Gastrocnemius medialis (tissue), 4 donors: ENCODE data around the gene SRGAP1. TPM values are rescaled to one million over a fixed set of nuclear protein-coding genes. Genes with fewer than 3 reads are reported as not detected.

Experiments used
- ATAC-seq, 2 donors: fragments of 150-250 bp; one replicate each; pipeline ENCODE4 v1.9.1; 2016
- DNase-seq, 2 donors: peaks; one replicate each; pipeline ENCODE4 v3.0.0-alpha.2; 2019
- H3K27ac ChIP-seq, 4 donors: fragments of 200-600 bp; sonication (generic); 1 replicate in 1 of 4; 2 replicates in 3 of 4; pipeline ENCODE4 v1.5.1; 2016 to 2018; ENCODE audit warnings: mild to moderate bottlenecking in 2 of 4, moderate library complexity in 1 of 4
- H3K27me3 ChIP-seq, 3 donors: fragments of 200-600 bp; sonication (generic) in 2 of 3; 1 replicate in 1 of 3; 2 replicates in 2 of 3; pipeline versions ENCODE4 v1.5.1 to v1.6.0; 2016 to 2019; ENCODE audit warnings: mild to moderate bottlenecking in 1 of 3, moderate library complexity in 1 of 3
- H3K36me3 ChIP-seq, 2 donors: fragments of 200-600 bp; sonication (generic) in 1 of 2; one replicate each; pipeline ENCODE4 v1.5.1; 2017 to 2018
- H3K4me1 ChIP-seq, 2 donors: fragments of 200-600 bp; sonication (generic) in 1 of 2; one replicate each; pipeline ENCODE4 v1.5.1; 2016 to 2017; ENCODE audit warnings: mild to moderate bottlenecking in 2 of 2
- H3K4me3 ChIP-seq, 4 donors: fragments of 200-600 bp; sonication (generic) in 3 of 4; 1 replicate in 1 of 4; 2 replicates in 3 of 4; pipeline ENCODE4 v1.5.1; 2016 to 2019; ENCODE audit warnings: mild to moderate bottlenecking in 2 of 4
- H3K9me3 ChIP-seq, 3 donors: fragments of 200-600 bp; sonication (generic) in 2 of 3; 1 replicate in 1 of 3; 2 replicates in 2 of 3; pipeline ENCODE4 v1.5.1; 2016 to 2019
- CTCF ChIP-seq, 5 experiments: fragments of 450-650 bp in 3 of 5; fragments of 200-600 bp in 2 of 5; sonication (generic) in 2 of 5; IDR thresholded peaks in 4 of 5; conservative IDR thresholded peaks in 1 of 5; 1 replicate in 4 of 5; 2 replicates in 1 of 5; pipeline ENCODE4 v1.5.1; 2016 to 2019; ENCODE audit warnings: antibody characterized with exemption in 5 of 5, mild to moderate bottlenecking in 3 of 5, moderate library complexity in 3 of 5
- POLR2A ChIP-seq, 2 donors: fragments of 450-650 bp; IDR thresholded peaks; one replicate each; pipeline ENCODE4 v1.6.1; 2017; ENCODE audit warnings: antibody characterized with exemption in 2 of 2, mild to moderate bottlenecking in 2 of 2, moderate library complexity in 2 of 2
- in situ Hi-C, 4 donors: fragments of 200-750 bp; cut with MboI; loops; one replicate each; pipeline versions ENCODE4 v1.15.0 to v1.8.0; 2017; ENCODE audit warnings: low sequenced_read_pairs in 4 of 4
- intact Hi-C: fragments of 100-400 bp; cut with DNase I; formaldehyde crosslinking; loops from one replicate; pipeline ENCODE4 v1.15.1; 2023; ENCODE audit warnings: low total_unique reads
- total RNA-seq, 4 donors: library from RNA; depleted of rRNA; stranded (reverse); fragments of >200 nt; gene quantifications; one replicate each; pipeline versions ENCODE4 v1.1.0 to v1.2.3, GENCODE V29; 2016

Gene SRGAP1
- total RNA-seq, 4 donors from 2014 or later: 0.36 to 0.85 (median 0.66) TPM

GRCh38 chr12:63989301-63989845 is 144.9 kb downstream of the SRGAP1 start:
- H3K27ac ChIP-seq: no peak overlapping the region
- H3K4me1 ChIP-seq: no peaks in the 10 kb centered on the region
- intact Hi-C loops: no loop called here
- no peak overlapping the region for H3K4me3 ChIP-seq
- ATAC-seq (no peak), DNase-seq (no peak)
- TF ChIP-seq CTCF (IDR thresholded peaks at IDR 0.05 in 4 of 5, conservative IDR thresholded peaks at IDR 0.05 in 1 of 5) (no peak), POLR2A (IDR thresholded peaks at IDR 0.05) (no peak)
- in situ Hi-C loops: no loop called here
- H3K9me3 ChIP-seq: no peaks in the 10 kb centered on the region
- H3K36me3 ChIP-seq: no peaks in the 10 kb centered on the region
- no peaks in the 10 kb centered on the region for H3K27me3 ChIP-seq

- no peaks in the 10 kb centered on the region for H3K9me3 ChIP-seq
- ATAC-seq (no peak), DNase-seq (no peak)
- in situ Hi-C loops: no loop called here
- intact Hi-C loops: loop anchor here (10.0 kb wide), 1 partner anchor 66 kb away; no protein-coding TSS in a partner anchor
- TF ChIP-seq CTCF (IDR thresholded peaks at IDR 0.05 in 4 of 5, conservative IDR thresholded peaks at IDR 0.05 in 1 of 5): no peak
- H3K27me3 ChIP-seq: no peaks in the 10 kb centered on the region
- H3K27ac ChIP-seq: no peak overlapping the region
- no peaks in the 10 kb centered on the region for H3K4me1 ChIP-seq
- no peaks in the 10 kb centered on the region for H3K36me3 ChIP-seq
- H3K4me3 ChIP-seq: no peak overlapping the region
Measured at GRCh38 chr12:63990828-63991547, 146.5 kb downstream of the SRGAP1 start.

- ATAC-seq (no peak), DNase-seq (no peak)
- in situ Hi-C loops: no loop called here
- H3K4me3 ChIP-seq: no peak overlapping the region
- no peak overlapping the region for H3K27ac ChIP-seq
- no peaks in the 10 kb centered on the region for H3K9me3 ChIP-seq
- intact Hi-C loops: loop anchor here (10.0 kb wide), 1 partner anchor 70 kb away; no protein-coding TSS in a partner anchor
- no peaks in the 10 kb centered on the region for H3K27me3 ChIP-seq
- H3K36me3 ChIP-seq: no peaks in the 10 kb centered on the region
- TF ChIP-seq CTCF (IDR thresholded peaks at IDR 0.05 in 4 of 5, conservative IDR thresholded peaks at IDR 0.05 in 1 of 5): no peak
- TF ChIP-seq POLR2A (IDR thresholded peaks at IDR 0.05): no peak
- H3K4me1 ChIP-seq: no peaks in the 10 kb centered on the region
Measured at GRCh38 chr12:63994704-63995103, 150.2 kb downstream of the SRGAP1 start.

- Histone ChIP-seq H3K27ac (no peak overlapping the region), H3K27me3 (no peaks in the 10 kb centered on the region), H3K4me1 (no peaks in the 10 kb centered on the region), H3K4me3 (no peak overlapping the region), H3K36me3 (no peaks in the 10 kb centered on the region), H3K9me3 (no peaks in the 10 kb centered on the region)
- in situ Hi-C loops: no loop called here
- no peak for ATAC-seq
- DNase-seq: no peak
- intact Hi-C loops: loop anchor here (10.0 kb wide), 1 partner anchor 71 kb away; no protein-coding TSS in a partner anchor
- TF ChIP-seq POLR2A (IDR thresholded peaks at IDR 0.05) (no peak), CTCF (IDR thresholded peaks at IDR 0.05 in 4 of 5, conservative IDR thresholded peaks at IDR 0.05 in 1 of 5) (no peak)
Measured at GRCh38 chr12:63995512-63995911, 151.0 kb downstream of the SRGAP1 start.
